ENCODE data around the gene ISLR2.

DNA sequence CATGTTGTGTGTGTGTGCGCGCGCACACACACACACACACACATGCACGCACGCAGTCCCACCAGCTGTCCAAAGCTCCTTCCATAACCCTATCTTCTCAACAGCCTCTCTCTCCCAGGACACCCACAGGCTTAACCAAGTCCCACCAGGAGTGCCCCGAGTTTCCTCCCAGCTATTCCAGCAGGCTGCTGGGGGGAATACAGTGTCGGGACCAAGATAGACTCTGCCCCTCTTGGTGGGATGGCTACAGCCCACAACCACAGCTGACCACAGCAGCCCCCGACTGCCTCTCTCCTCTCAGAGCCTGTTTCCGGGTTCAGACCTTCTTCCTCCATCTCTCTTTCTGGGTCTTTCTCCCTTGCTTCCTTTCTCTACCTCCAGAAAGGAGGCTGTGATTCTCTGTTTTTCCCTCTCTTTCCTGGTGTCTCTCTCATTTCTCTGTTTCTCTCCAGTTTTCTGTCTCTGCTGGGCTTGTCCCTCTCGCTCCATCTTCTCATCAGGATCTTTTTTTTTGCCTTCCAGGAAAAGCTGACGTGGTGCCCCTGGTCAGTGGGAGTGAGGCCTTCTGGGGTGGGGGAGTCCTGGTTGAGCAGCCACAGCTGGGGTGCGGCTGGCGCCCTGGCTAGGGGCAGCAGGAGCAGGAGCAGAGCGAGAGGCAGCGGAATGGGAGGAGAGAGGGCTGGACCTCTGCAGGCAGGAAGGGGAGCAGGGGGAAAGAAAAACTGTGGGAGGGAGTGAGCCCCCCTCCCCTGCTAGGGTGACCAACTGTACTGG lies 39.9 kb downstream of the ISLR2 start:
- TF ChIP-seq RELA (CRISPR knock-in tag; IDR thresholded peaks at IDR 0.05; ENCODE audit: borderline replicate concordance) (no peak), FOXK1 (CRISPR knock-in tag; IDR thresholded peaks at IDR 0.05) (no peak), CTCF (IDR thresholded peaks at IDR 0.05) (no peak), JUN (CRISPR knock-in tag; IDR thresholded peaks at IDR 0.05) (no peak), CBFB (CRISPR knock-in tag; IDR thresholded peaks at IDR 0.05; ENCODE audit: low read depth) (no peak), NR1H2 (CRISPR knock-in tag; IDR thresholded peaks at IDR 0.05) (no peak), NFATC4 (CRISPR knock-in tag; IDR thresholded peaks at IDR 0.05) (no peak), ESRRA (CRISPR knock-in tag; IDR thresholded peaks at IDR 0.05; ENCODE audit: borderline replicate concordance) (no peak), PRRX2 (CRISPR knock-in tag; IDR thresholded peaks at IDR 0.05) (no peak), ELF4 (CRISPR knock-in tag; IDR thresholded peaks at IDR 0.05; ENCODE audit: low read depth) (no peak), E2F5 (CRISPR knock-in tag; IDR thresholded peaks at IDR 0.05) (no peak), SP1 (CRISPR knock-in tag; conservative IDR thresholded peaks at IDR 0.05) (no peak)
- TF ChIP-seq, protein P1, sequence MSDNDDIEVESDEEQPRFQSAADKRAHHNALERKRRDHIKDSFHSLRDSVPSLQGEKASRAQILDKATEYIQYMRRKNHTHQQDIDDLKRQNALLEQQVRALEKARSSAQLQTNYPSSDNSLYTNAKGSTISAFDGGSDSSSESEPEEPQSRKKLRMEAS (CRISPR knock-in tag; IDR thresholded peaks at IDR 0.05) = no peak
- TF ChIP-seq, protein P2, sequence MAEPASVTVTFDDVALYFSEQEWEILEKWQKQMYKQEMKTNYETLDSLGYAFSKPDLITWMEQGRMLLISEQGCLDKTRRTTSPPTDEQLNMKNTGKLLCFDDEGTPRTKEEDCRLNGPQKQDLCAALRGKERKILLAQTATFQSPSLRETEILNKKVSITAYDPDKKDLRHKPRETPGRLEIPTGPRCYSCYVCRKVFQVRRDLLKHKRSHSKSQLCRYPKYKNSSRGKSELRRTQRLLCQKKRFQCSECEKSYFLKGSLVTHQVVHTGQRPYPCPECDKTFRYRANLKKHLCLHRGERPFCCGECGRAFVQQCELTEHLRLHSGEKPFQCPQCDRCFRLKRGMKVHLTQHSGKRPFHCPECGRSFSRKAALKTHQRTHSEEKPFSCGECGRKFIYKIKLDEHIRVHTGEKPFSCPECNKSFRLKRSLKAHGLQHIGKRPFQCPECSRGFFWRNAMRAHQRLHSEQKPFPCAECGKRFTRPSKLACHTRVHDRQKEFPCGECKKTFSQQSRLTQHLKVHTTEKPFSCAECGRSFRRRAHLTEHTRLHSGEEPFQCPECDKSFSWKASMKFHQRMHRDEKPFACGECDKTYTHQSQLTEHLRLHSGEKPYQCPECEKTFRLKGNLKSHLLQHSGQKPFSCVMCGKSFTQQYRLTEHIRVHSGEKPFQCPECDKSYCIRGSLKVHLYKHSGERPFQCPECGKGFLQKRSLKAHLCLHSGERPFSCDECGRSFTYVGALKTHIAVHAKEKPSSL (CRISPR knock-in tag; conservative IDR thresholded peaks at IDR 0.05) = no peak

All from WTC11 (cell line).